Dedifferentiated amniotic fluid mesenchymal stem cell (primary cell): ENCODE data around the gene ACTL7A.
"Not testable (repeated sequence)": the region's sequence is repeated elsewhere in the genome, so short reads cannot be mapped to it uniquely, and the experiment has no call there.

Source experiments
- DNase-seq: peaks from one replicate; pipeline ENCODE4 v3.0.0-alpha.2; 2016; ENCODE audit errors: extremely low spot score

ACTL7A gene

DNA sequence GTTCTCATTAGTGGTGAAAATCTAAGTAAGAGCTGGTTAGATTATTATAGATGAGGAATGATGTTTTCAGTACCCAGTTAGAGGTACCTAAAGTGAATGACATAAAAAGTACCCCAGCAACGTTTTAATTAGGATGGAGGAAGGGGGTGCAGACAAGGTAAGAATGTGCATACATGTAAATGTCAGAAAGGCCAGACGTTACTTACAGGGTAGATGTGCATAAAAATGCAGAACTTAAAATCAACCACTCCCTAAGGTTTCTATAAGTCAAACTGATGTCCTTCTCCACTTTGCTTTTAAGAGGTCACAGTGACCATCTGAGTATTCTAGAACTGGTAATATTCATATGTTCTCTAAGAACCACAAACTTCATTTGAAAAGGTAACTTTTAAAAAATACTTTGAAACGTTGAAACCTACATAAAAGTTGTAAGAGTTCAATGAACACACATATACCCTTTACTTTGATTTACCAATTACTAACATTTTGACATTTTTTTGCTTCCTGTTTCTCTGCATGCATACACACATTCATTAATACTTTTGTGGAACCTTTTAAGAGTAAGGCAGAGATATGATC lies 18.8 kb downstream of the ACTL7A start:
- no peak for DNase-seq

DNA sequence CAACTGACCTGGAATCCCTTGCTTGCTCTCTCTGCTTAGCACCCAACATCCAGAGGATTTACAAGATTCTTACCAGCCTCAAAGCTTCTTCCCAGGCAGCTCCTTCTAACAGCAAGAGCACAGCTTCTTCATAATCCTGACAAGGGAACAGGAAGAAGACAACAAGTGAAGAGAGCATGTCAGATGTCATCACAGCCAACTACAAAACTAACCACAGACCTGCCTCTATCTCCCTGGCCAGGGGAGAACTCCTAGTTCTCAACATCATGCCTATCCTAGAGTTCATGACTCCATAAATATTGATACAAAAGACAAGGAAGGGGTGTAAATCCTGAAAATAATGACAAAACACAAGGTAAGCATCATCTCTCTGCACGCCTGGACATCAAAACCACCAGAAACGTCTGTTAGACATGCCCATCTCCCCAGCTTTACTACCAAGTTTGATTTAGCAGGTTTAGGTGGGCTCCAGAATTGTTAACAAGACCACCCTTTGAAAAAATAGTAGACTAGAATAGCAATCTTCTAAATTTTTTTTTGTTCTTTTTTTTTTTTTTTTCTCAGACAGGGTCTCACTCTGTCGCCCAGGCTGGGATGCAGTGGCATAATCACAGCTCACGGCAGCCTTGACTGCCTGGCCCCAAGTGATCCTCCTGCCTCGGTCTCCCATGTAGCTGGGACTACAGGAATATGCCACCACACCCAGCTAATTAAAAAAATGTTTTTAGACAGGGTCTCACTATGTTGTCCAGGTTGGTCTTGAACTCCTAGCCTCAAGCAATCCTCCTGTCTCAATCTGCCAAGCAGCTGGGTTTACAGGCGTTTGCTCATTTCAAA lies 20.2 kb downstream of the ACTL7A start:
- DNase-seq = no peak

DNA sequence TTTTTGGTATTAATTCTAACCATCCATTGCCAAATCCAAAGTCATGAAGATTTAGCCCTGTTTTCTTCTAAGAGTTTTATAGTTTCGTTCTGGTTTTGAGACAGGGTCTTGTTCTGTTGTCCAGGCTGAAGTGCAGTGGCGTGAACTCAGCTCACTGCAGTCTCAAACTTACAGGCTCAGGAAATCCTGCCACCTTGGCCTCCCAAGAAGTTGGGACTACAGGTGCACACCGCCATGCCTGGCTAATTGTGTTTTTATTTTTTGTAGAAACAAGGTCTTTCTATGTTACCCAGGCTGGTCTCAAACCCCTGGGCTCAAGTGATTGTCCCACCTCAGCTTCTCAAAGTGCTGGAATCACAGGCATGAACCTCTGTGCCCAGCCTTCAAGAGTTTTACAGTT lies 21.0 kb downstream of the ACTL7A start:
- no peak for DNase-seq

DNA sequence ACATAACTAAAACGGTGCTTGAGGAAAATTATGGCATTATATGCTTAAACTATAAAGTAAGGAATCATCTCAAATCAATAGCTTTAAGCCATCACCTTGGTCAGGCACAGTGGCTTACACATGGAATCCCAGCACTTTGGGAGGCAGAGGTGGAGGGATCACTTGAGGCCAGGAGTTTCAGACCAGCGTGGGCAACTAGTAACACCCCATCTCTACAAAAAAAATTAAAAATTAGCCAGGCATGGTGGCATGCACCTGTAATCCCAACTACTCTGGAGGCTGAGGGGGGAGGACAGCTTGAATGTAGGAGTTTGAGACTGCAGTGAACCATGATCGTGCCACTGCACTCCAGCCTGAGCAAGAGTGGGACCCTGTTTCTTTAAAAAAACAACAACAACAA lies 22.6 kb downstream of the ACTL7A start:
- no peak for DNase-seq

DNA sequence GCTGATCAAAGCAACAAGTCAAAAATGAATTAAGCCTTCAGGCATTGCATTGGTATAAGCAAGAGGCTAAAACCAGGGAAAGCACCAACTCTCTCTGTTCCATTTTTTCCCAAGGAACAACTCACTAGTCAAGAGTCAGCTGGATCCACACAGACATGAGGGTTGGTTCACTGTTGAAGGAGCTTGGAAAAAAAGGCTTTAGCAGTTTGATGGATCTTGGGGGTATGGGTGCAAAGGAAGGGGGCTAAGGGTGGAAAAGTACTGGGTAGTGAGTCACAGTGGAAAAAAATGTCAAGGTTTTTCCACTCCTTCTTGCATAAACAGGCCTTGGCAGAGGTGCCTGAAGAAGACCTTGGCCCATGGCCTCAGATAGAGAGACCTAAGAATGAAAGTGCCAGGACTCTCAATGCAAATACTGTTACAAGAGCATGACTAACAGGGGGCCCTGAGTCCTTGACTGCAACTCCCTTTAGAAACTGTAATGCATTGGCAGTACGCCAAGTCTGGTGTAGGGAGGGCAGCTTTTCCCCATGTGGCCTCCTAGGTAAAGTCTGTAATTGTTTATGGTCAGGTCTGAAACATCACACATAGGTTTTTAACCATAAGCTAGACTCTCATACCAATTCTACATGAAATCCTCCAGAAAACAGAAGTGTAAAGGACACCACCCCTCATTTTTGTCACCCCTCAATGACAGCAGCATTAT lies 23.7 kb downstream of the ACTL7A start:
- peak; percentile 26 for DNase-seq

DNA sequence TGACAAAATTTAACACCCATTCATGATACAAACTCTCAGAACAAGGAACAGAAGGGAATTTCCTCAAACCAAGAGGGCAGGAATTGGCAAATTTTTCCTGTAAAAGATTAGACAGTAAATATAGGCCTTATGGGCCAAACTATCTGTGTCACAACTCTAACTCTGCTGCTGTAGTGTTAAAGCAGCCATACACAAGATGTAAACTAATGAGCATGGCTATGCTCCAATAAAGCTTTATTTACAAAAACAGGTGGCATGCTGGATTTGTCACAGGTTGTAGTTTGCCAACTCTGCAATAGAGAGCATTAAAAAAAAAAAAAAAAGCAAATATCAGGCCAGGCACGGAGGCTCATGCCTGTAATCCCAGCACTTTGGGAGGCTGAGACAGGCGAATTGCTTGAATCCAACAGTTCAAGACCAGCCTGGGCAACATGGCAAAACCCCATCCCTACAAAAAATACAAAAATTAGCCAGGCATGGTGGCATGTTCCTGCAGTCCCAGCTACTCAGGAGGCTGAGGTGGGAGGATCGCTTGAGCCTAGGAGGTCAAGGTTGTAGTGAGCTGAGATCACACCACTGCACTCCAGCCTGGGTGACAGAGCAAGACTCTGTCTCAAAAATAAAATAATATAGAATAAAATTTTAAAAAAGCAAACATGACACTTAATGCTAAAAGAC lies 24.7 kb downstream of the ACTL7A start:
- DNase-seq = not testable (repeated sequence)

DNA sequence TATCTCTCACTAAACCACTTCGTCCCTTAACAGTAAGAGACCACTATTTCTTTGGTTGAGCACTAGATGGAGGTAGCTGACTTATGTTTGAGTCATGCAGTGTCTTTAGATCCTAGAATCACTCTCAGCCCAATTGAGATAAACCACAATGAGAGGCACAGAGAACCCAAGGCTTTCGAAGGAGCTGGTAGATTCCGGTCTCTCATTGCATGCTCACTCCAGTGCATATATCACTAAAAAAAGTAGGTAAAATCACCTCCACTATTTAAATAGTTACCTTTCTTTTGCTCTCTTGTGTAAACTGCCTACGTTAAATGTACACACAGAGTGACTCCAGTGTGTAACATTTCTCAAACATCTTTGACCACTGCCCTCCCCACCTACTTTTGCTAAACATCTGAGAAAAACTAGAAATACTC lies 27.6 kb downstream of the ACTL7A start:
- DNase-seq = no peak

DNA sequence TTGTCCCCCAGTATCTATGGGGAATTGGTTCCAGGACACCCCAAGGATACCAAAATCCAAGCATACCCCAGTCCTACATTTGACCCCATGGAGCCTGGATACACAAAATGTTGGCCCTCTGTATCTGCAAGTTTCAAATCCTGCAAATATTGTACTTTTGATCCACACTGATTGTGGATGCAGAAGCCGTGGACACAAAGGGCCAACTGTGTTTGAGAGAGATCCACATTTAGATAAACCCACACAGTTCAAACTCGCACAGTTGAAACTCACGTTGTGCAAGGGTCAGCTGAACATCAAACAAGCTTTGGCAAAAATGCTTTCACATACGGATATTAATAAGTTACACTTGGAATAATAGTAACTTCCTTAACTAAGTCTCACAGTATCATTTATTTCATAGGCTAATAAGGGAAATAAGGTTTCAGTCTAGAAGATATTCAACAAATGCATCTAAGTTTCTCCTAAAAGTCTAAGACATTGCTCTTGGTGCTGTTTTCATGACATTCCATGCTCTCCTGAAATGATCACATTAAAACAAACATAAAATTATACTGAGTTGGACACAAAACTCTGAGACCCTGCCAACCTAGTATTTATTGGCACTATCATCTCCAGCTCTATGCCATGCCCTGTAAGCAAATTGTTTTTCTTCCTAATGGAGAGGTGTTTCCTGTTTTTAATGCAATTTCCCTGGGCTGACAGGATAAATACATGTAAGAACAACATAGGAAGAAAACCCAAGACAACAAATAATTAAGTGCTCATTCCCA lies 32.3 kb downstream of the ACTL7A start:
- DNase-seq = no peak

DNA sequence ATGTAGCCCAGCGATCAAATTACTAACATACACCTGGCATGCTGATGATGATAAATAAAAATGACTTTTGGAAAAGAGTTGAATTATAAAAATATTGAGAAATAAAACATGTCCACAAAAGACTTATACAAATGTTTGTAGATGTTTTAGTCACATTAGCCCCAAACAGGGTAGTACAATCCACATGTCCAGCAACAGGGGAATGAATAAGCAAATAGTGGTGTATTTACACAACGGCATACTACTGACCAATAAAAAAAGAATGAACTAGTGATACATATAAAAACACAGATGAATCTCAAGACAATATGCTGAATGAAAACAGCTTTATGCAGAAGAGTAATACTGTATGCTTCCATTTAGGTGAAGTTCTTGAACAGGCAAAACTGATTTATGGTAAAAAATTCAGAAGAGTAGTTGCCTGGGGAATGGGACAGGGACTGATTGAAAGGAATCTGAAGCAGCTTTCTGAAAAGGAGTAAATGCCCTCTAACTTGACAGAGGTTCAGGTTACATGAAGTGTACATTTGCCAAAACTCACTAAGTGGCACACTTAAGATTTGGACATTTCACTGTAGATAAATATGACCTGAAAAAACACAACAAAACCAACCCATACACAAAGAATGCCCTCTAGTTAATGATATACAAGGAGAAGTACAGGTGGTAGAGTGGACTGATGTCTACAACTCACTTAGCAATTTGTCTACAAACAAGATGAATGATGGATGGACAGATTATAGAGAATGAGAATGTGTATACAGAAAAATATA lies 35.4 kb downstream of the ACTL7A start:
- no peak for DNase-seq

DNA sequence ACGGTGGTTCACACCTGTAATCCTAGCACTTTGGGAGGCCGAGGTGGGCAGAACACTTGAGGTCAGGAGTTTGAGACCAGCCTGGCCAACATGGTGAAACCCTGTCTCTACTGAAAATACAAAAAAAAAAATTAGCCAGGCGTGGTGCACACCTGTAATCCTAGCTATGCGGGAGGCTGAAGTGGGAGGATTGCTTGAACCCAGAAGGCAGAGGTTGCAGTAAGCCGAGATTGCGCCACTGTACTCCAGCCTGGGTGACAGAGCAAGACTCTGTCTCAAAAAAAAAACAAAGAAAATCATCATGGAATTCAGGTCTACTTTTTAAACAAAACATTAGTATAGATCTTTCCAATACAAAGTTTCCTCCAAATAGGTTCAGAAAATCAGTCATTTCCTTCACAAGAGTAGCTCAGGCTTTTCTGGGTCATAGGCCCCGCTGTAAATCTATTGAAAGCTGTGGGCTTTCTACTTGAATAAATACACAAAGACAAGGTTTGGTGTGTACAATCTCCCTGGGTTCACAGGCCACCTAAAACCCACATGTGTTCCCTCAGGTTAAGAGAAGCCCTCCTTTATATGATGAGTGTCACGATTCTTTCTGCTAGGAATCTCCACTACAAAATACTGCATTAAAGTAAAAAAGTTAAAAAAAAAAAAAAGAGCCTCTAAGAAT lies 37.1 kb downstream of the ACTL7A start:
- DNase-seq = not testable (repeated sequence)

DNA sequence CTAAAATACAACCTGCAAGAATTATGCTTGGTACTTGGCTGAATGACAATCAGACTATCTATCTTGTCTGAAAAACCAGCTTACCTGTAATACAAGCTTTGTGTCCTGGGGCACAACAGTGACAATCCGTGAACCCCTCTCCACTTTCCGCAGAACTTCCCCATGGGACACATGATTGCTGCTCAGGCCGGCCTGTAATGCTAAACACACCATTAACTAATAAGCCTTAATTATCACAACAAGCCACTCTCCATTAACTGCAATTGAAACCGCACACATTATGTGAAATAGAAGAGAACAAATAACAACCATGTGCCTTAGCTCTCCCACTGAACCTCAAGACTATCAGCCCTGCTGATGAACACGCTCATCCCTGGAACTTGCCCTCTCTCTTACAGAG lies 38.1 kb downstream of the ACTL7A start:
- no peak for DNase-seq

DNA sequence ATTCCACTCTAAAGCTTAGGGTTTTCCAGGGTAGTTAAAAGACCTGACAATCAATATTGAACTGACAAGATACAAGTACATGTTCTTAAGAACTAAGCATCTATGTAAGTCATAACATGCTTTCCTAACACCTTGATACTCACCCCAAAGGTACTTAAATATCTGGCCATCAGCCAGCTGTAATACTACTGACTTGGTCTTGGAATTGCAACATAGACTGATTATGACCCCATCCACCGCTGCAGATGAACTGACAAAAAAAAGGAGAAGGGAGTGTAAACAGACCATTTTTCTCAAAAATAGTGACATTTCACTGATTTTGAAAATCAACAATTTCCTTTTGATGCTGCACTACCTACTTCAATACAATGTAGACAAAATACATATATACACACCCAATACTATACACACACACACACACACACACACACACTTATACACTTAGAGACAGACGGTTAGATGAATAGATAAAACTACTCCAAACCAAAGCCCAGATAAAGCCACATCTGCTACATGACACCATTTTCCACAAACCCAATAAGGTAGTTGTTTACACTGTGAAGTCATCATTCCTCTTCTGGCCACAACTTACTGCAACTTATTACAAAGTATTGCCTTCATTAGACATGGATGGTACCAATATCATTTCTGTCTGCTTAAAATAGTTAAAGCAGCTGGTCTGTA lies 41.5 kb downstream of the ACTL7A start:
- no peak for DNase-seq

DNA sequence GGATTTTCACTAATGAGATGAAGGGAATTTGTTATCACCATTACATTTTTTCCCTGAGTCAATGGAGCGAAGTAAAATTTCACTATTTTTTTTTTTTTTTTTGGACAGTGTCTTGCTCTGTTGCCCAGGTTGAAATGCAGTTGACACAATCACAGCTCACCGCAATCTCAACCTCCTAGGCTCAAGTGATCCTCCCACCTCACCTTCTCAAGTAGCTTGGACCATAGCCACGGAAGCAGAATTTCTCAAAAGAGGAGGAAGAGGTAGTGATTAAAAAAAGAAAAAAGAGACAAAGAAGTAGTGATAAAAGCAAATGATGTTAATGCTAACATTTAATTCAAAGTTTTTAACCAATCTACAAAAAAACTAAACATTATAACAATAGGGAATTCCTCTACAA lies 42.1 kb downstream of the ACTL7A start:
- DNase-seq = no peak

DNA sequence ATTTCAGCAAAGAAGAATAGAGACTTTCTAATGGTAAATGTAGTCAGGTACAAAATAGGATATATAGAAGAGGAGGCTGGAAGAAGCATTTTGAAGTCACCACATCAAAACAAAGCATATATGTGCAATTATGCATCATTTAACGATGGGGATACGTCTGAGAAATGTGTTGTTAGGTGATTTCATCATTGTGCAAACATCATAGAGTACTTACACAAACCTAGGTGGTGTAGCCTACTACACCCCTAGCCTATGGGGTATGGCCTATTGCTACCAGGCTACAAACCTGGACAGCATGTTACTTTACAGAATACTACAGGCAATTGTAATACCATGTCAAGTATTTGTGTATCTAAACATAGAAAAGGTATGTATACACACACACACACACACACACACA lies 43.4 kb downstream of the ACTL7A start:
- no peak for DNase-seq

DNA sequence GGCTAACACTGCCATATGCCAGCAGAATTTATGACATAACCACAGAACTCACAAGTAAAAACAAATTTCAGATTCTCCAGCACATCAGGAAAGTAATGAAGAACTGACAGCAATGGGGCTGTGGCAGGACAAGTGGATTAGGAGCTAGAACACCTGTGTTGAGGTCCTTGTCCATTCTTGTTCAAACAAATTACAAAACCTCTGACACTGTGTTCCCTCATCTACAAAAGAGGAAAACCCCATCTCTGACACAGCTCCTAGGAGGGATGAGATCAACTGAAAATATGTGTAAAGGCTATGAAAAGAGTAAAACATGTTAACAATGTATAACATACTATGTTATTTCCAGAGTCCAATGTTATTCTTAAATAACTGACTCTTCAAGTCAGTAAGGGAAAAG lies 48.3 kb downstream of the ACTL7A start:
- no peak for DNase-seq

DNA sequence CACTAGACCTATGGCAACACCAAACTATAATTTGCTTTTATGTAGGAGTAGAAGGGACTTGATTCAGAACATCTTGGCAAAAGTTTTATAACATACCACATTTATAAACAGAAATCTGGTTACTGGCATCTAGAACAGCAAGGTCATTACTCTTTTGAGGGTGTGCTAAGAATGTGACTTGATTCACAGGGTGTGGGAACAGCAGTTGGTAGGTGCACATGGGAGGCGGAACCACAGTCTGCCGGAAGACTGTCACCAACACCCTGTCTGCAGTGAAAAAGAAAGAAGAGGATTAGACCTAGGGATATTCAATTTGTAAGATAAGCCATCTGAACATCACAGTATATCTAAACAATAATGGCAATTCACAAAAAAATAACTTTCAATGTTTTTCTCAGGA lies 48.8 kb downstream of the ACTL7A start:
- DNase-seq = no peak

DNA sequence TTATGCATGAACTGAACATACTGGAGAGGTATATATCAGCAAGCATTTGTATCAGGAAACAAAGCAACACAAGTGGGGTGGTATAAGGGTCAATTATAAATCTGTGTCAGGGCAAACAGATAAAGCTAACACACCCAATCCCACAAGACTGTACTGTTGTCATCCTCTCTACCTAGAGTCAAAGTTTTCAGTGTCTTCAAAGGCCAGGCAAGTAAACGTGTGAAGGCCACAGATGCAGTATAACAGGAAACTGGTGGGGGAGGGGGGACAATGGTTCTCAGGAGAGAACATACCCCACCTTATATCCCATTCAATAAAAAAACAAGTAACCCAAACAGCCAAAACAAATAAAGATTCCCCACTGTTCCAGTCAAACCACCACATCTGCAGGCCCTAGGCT lies 49.8 kb downstream of the ACTL7A start:
- no peak for DNase-seq
